ENCODE measurements around the gene TIE1. TPM values are rescaled to one million over a fixed set of nuclear protein-coding genes. Genes with fewer than 3 reads are reported as not detected.

The TIE1 gene
- total and polyA plus RNA-seq, 2 of the 13 experiments (the other 11 are each of a cell fraction or from before 2014, with no cell fraction given) = 0.58 to 0.84 TPM

DNA sequence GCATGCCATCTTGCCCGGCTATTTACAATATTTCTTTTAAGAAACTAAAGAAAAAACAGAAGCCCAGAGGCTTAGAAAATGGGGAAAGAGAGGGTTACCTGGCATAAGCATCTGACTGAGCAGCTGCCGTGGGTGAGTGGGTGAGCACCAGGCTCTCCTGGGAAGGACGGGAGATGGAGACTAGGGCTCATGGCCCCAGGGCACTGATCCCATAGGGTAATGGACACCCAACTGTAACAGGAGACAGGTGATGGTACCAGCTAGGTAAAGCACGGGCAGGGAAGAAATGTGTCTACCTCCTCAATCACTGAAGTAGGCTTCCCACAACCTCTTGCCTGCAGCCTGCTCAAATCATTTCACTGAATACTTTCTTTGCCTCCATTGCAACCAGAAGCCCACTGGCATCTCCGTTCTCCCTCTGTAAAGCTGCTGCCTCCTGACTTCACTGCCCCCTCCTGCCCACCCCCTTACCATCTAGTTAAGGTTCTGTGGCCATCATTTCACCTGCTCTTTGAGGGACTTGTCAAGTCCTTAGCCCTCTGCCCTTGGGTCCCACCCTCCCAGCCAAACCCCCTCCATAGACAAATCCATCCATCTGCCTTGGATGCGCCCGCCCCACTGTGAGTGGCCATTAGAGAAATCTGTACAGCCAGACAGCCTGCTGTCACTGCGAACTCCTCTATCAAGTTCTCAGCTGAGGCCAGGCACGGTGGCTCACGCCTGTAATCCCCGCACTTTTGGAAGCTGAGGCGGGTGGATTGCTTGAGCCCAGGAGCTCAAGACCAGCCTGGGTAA is 24.8 kb upstream of the TIE1 start:
- POLR2A ChIA-PET = interaction anchor here (1.2 to 2.8 kb wide), 5 partner anchors 9 to 352 kb away, joined by 3 to 35 read pairs (median 7); partner anchors contain the start of genes C1orf210 and CDC20
- CTCF ChIA-PET (ENCODE audit: low intra/inter-chr PET ratio, low total read pairs) = no interaction called here
- in situ Hi-C loops (cut with HindIII; ENCODE audit: extremely low pct_ligation_motif_present, low pct_unique_long_range_greater_than_20kb) (no loop called here), intact Hi-C loops (cut with micrococcal nuclease; ENCODE audit: unreplicated experiment) (loop anchor here (2.0 kb wide), 1 partner anchor 65 kb away; no protein-coding TSS in a partner anchor)
- no peaks in the 10 kb centered on the region for H3K36me3 ChIP-seq (replicated peaks in 1 of 2; ENCODE audit: control insufficient read depth in 1 of 2, insufficient read depth in 2 of 2, low read length in 2 of 2)
- no TSS peak for BruUV-seq (replicated peaks)
- no peaks in the 10 kb centered on the region; a peak in 1 of 5 replicates for H3K27me3 ChIP-seq (ENCODE audit: control insufficient read depth in 1 of 2, insufficient read depth in 2 of 2, low read length in 2 of 2)
- H3K4me1 ChIP-seq (ENCODE audit: insufficient read depth, low read length) = peaks cover 76% of the 10 kb centered on the region
- 65% methylated on average over 12 of the region's 12 CpGs for WGBS (ENCODE audit: low lambda C conversion rate)
- no peak for DNase-seq (ENCODE audit: low spot score)
- FAIRE-seq = no peak
- no peaks in the 10 kb centered on the region for H4K20me1 ChIP-seq (ENCODE audit: insufficient read depth, low read length)
- no peaks in the 10 kb centered on the region for H3K9me3 ChIP-seq (ENCODE audit: low read length)
- peak; percentile 21 for ATAC-seq
- H3K79me2 ChIP-seq (ENCODE audit: insufficient read depth, low read length) = no peaks in the 10 kb centered on the region
- H3K4me3 ChIP-seq (replicated peaks in 1 of 3; ENCODE audit: insufficient read depth in 1 of 3, low read depth in 2 of 3, low read length in 3 of 3) = peak overlapping the region; percentile 17 to 55 (median 30); a peak in 4 of 6 replicates
- TF ChIP-seq TP53 (CRISPR knock-in tag; conservative IDR thresholded peaks at IDR 0.05) (no peak), NONO (IDR thresholded peaks at IDR 0.05) (no peak), NONO (CRISPR knock-in tag; conservative IDR thresholded peaks at IDR 0.05) (no peak), ZNF343 (CRISPR knock-in tag; IDR thresholded peaks at IDR 0.05) (no peak), E2F1 (CRISPR knock-in tag; IDR thresholded peaks at IDR 0.05) (no peak), ZNF703 (CRISPR knock-in tag; IDR thresholded peaks at IDR 0.05; ENCODE audit: borderline replicate concordance) (no peak), ZNF619 (CRISPR knock-in tag; IDR thresholded peaks at IDR 0.05) (no peak), ATF3 (CRISPR knock-in tag; IDR thresholded peaks at IDR 0.05) (no peak), ZNF101 (CRISPR knock-in tag; IDR thresholded peaks at IDR 0.05; ENCODE audit: borderline replicate concordance, low read depth) (no peak), HHEX (CRISPR knock-in tag; IDR thresholded peaks at IDR 0.05) (no peak), RORA (CRISPR knock-in tag; IDR thresholded peaks at IDR 0.05) (no peak), CBX2 (IDR thresholded peaks at IDR 0.05; ENCODE audit: low read depth, low read length) (no peak), CBX2 (CRISPR knock-in tag; IDR thresholded peaks at IDR 0.05; ENCODE audit: low read depth) (no peak)
- TF ChIP-seq, protein P1, sequence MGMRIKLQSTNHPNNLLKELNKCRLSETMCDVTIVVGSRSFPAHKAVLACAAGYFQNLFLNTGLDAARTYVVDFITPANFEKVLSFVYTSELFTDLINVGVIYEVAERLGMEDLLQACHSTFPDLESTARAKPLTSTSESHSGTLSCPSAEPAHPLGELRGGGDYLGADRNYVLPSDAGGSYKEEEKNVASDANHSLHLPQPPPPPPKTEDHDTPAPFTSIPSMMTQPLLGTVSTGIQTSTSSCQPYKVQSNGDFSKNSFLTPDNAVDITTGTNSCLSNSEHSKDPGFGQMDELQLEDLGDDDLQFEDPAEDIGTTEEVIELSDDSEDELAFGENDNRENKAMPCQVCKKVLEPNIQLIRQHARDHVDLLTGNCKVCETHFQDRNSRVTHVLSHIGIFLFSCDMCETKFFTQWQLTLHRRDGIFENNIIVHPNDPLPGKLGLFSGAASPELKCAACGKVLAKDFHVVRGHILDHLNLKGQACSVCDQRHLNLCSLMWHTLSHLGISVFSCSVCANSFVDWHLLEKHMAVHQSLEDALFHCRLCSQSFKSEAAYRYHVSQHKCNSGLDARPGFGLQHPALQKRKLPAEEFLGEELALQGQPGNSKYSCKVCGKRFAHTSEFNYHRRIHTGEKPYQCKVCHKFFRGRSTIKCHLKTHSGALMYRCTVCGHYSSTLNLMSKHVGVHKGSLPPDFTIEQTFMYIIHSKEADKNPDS (CRISPR knock-in tag; IDR thresholded peaks at IDR 0.05) = no peak
- TF ChIP-seq, protein P2, sequence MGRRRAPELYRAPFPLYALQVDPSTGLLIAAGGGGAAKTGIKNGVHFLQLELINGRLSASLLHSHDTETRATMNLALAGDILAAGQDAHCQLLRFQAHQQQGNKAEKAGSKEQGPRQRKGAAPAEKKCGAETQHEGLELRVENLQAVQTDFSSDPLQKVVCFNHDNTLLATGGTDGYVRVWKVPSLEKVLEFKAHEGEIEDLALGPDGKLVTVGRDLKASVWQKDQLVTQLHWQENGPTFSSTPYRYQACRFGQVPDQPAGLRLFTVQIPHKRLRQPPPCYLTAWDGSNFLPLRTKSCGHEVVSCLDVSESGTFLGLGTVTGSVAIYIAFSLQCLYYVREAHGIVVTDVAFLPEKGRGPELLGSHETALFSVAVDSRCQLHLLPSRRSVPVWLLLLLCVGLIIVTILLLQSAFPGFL (CRISPR knock-in tag; IDR thresholded peaks at IDR 0.05) = no peak
- TF ChIP-seq, protein P3, sequence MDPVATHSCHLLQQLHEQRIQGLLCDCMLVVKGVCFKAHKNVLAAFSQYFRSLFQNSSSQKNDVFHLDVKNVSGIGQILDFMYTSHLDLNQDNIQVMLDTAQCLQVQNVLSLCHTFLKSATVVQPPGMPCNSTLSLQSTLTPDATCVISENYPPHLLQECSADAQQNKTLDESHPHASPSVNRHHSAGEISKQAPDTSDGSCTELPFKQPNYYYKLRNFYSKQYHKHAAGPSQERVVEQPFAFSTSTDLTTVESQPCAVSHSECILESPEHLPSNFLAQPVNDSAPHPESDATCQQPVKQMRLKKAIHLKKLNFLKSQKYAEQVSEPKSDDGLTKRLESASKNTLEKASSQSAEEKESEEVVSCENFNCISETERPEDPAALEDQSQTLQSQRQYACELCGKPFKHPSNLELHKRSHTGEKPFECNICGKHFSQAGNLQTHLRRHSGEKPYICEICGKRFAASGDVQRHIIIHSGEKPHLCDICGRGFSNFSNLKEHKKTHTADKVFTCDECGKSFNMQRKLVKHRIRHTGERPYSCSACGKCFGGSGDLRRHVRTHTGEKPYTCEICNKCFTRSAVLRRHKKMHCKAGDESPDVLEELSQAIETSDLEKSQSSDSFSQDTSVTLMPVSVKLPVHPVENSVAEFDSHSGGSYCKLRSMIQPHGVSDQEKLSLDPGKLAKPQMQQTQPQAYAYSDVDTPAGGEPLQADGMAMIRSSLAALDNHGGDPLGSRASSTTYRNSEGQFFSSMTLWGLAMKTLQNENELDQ (CRISPR knock-in tag; IDR thresholded peaks at IDR 0.05; ENCODE audit: borderline replicate concordance) = no peak
- H3K27ac ChIP-seq (ENCODE audit: extremely low read length, insufficient read depth, low read length) = peak overlapping the region; percentile 53
- peak overlapping the region; percentile 8; the same call in 1 of the 2 replicates for H3K9ac ChIP-seq (ENCODE audit: insufficient read depth, low read depth, low read length)
- peak overlapping the region; percentile 77 for H3K4me2 ChIP-seq (ENCODE audit: low read depth, low read length)
- H2AFZ ChIP-seq (ENCODE audit: low read length) = no peak overlapping the region

Measured in HepG2 (cell line).